ENCODE results near the gene SLC13A4.
"Not testable (repeated sequence)": the region's sequence is repeated elsewhere in the genome, so short reads cannot be mapped to it uniquely, and the experiment has no call there.

SLC13A4 gene

GRCh38 chr7:135662123-135662372 lies 65.9 kb downstream of the SLC13A4 start:
- DNase-seq (ENCODE audit: low read depth) = no peak

GRCh38 chr7:135661311-135662122 lies 66.5 kb downstream of the SLC13A4 start:
- no peak for DNase-seq (ENCODE audit: low read depth)

- DNase-seq (ENCODE audit: low read depth) = no peak
These were observed 68.7 kb downstream of the SLC13A4 start for GRCh38 chr7:135659159-135659846.

GRCh38 chr7:135658564-135658963 lies 69.4 kb downstream of the SLC13A4 start:
- no peak for DNase-seq (ENCODE audit: low read depth)

GRCh38 chr7:135653340-135654080 lies 74.5 kb downstream of the SLC13A4 start:
- DNase-seq (ENCODE audit: low read depth) = no peak

GRCh38 chr7:135650831-135651573 lies 77.0 kb downstream of the SLC13A4 start:
- no peak for DNase-seq (ENCODE audit: low read depth)

- no peak for DNase-seq (ENCODE audit: low read depth)
These were observed 79.8 kb downstream of the SLC13A4 start for GRCh38 chr7:135648235-135648634.

- no peak for DNase-seq (ENCODE audit: low read depth)
These were observed 80.2 kb downstream of the SLC13A4 start for GRCh38 chr7:135647755-135648154.

GRCh38 chr7:135645296-135645904 lies 82.6 kb downstream of the SLC13A4 start:
- DNase-seq (ENCODE audit: low read depth) = no peak

- no peak for DNase-seq (ENCODE audit: low read depth)
These were observed 83.3 kb downstream of the SLC13A4 start for GRCh38 chr7:135644729-135645128.

- DNase-seq (ENCODE audit: low read depth) = no peak
These were observed 83.8 kb downstream of the SLC13A4 start for GRCh38 chr7:135644154-135644553.

- DNase-seq (ENCODE audit: low read depth) = not testable (repeated sequence)
These were observed 88.3 kb downstream of the SLC13A4 start for GRCh38 chr7:135639690-135640089.

GRCh38 chr7:135634191-135634878 lies 93.7 kb downstream of the SLC13A4 start:
- DNase-seq (ENCODE audit: low read depth) = no peak

All from activated T-cell treated with anti-CD3 and anti-CD28 coated beads for 48 hours (primary cell).